A673 (cell line): ENCODE results near the gene STIM1. TPM values are rescaled to one million over a fixed set of nuclear protein-coding genes. Genes with fewer than 3 reads are reported as not detected.
"Not testable (repeated sequence)": the region's sequence is repeated elsewhere in the genome, so short reads cannot be mapped to it uniquely, and the experiment has no call there.

ENCODE experiments used
- BruUV-seq: library from RNA; stranded (reverse); fragments of 400-500 nt; replicated peaks from 2 replicates; lab custom pipeline; 2021; lab: Mats Ljungman, UMichigan
- CTCF ChIA-PET: fragments of 300-600 bp; sonication (Branson Sonifier 250); formaldehyde crosslinking; loops from one replicate; lab custom pipeline; 2022; ENCODE audit warnings: antibody characterized with exemption; lab: Charles Lee
- POLR2A ChIA-PET: fragments of 300-600 bp; sonication (Branson Sonifier 250); formaldehyde crosslinking; loops from one replicate; lab custom pipeline; 2022; ENCODE audit warnings: antibody characterized with exemption; ENCODE audit not compliant: low non-redundant PET; lab: Charles Lee
- DNase-seq: peaks from one replicate; pipeline ENCODE4 v3.0.0-alpha.2; 2015; ENCODE audit warnings: low spot score
- H3K27ac ChIP-seq: fragments of 200-600 bp; sonication (generic); 2 replicates; pipeline ENCODE4 v1.5.1; 2016; ENCODE audit warnings: mixed run types, low read depth, mild to moderate bottlenecking, mixed read lengths, antibody characterized with exemption, low read length; ENCODE audit not compliant: poor library complexity, severe bottlenecking
- H3K27me3 ChIP-seq: fragments of 200-600 bp; sonication (generic); replicated peaks from 2 replicates; pipeline ENCODE4 v1.6.1; 2017; ENCODE audit warnings: mixed run types, low read depth, mild to moderate bottlenecking, mixed read lengths, antibody characterized with exemption, low read length; ENCODE audit not compliant: insufficient read depth, poor library complexity
- H3K36me3 ChIP-seq: fragments of 200-600 bp; sonication (generic); 2 replicates; pipeline ENCODE4 v1.6.1; 2016; ENCODE audit warnings: mixed run types, mild to moderate bottlenecking, mixed read lengths, antibody characterized with exemption, low read length; ENCODE audit not compliant: insufficient read depth, poor library complexity, severe bottlenecking
- H3K4me1 ChIP-seq: fragments of 200-600 bp; sonication (generic); 2 replicates; pipeline ENCODE4 v1.6.1; 2017; ENCODE audit warnings: mixed run types, mild to moderate bottlenecking, mixed read lengths, antibody characterized with exemption, low read length; ENCODE audit not compliant: insufficient read depth, poor library complexity, severe bottlenecking
- H3K4me3 ChIP-seq: fragments of 200-600 bp; sonication (generic); 2 replicates; pipeline ENCODE4 v1.5.1; 2016; ENCODE audit warnings: low read depth, mixed run types, mild to moderate bottlenecking, mixed read lengths, low read length; ENCODE audit not compliant: poor library complexity, severe bottlenecking
- H3K9me3 ChIP-seq: fragments of 200-600 bp; sonication (generic); 2 replicates; pipeline ENCODE4 v1.6.1; 2016; ENCODE audit warnings: mixed run types, low read depth, mild to moderate bottlenecking, mixed read lengths, antibody characterized with exemption, low read length; ENCODE audit not compliant: poor library complexity, severe bottlenecking
- EZH2 ChIP-seq: fragments of 200-600 bp; sonication (generic); IDR thresholded peaks from 2 replicates; pipeline ENCODE4 v1.6.1; 2017; ENCODE audit warnings: borderline replicate concordance, low read depth, mild to moderate bottlenecking, mixed read lengths, antibody characterized with exemption, low read length; ENCODE audit not compliant: poor library complexity, severe bottlenecking
- intact Hi-C: fragments of 100-400 bp; cut with micrococcal nuclease; formaldehyde crosslinking; loops from one replicate; pipeline ENCODE4 v1.10.0; 2022; ENCODE audit not compliant: unreplicated experiment
- total RNA-seq: library from RNA; stranded (reverse); gene quantifications from 2 replicates; pipeline ENCODE4 v1.2.3, GENCODE V29; 2021
- TF ChIP-seq, protein P1 (sequence below): fragments of 300-800, 200-600 bp; sonication (generic); conservative IDR thresholded peaks from 2 replicates; pipeline ENCODE4 v1.5.1; 2017; ENCODE audit warnings: low read depth, mild to moderate bottlenecking, antibody characterized with exemption, low read length, moderate library complexity, mixed read lengths

The STIM1 gene
- total RNA-seq, 1 experiment from 2014 or later, result 14.2 TPM

DNA sequence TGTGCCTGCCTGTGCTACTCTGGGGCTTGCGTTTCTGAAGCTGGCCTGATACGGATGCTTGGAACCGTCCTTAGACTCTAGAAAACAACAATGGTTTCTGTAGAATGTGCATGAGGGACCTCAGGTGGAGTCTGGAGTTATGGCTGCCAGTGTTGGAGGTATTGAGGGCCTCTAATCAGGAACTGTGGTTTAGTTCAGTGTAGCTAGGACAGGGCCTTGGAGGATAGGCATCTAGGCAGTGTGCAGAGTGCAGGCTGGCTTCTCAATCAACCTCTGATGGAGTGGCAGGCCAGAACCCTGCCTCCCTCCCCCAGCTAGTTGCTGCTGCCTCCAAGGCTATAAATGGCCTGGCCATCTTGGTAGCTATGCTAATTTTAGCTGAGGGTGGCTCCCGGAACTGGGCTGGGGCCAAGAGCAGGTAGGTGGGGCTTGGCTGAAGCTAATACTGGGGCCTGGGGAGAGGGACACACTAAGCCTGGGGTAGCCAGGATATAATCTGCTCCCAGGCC, 4.0 kb downstream of the STIM1 start:
- no TSS peak for BruUV-seq
- intact Hi-C loops, result no loop called here
- ChIA-PET CTCF (no interaction called here), POLR2A (no interaction called here)
- Histone ChIP-seq H3K4me1 (peaks cover 18% of the 10 kb centered on the region), H3K9me3 (no peaks in the 10 kb centered on the region), H3K36me3 (no peaks in the 10 kb centered on the region), H3K27me3 (no peaks in the 10 kb centered on the region), H3K4me3 (no peak overlapping the region), H3K27ac (no peak overlapping the region)
- DNase-seq, result no peak
- TF ChIP-seq EZH2, result no peak
- TF ChIP-seq, protein P1, sequence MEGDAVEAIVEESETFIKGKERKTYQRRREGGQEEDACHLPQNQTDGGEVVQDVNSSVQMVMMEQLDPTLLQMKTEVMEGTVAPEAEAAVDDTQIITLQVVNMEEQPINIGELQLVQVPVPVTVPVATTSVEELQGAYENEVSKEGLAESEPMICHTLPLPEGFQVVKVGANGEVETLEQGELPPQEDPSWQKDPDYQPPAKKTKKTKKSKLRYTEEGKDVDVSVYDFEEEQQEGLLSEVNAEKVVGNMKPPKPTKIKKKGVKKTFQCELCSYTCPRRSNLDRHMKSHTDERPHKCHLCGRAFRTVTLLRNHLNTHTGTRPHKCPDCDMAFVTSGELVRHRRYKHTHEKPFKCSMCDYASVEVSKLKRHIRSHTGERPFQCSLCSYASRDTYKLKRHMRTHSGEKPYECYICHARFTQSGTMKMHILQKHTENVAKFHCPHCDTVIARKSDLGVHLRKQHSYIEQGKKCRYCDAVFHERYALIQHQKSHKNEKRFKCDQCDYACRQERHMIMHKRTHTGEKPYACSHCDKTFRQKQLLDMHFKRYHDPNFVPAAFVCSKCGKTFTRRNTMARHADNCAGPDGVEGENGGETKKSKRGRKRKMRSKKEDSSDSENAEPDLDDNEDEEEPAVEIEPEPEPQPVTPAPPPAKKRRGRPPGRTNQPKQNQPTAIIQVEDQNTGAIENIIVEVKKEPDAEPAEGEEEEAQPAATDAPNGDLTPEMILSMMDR, result no peak

DNA sequence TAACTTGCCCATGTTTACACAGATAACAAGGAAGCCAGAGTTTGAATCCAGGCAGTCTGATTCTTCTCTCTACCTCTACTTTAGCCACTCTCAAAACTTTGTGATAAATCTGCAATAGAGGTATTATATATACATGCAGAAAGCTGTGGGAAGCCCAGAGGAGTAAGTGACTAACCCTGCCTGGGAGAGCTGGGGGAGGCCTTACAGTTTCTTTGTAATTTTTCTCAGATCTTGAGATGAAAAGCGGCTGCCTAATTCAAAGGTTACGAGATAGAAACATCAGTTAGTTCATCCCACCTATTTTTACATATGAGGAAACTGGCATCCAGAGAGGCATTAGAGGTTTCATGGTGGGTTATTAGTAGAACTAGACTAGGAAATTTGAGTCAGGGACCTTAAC, 4.9 kb downstream of the STIM1 start:
- no peaks in the 10 kb centered on the region for H3K9me3 ChIP-seq
- CTCF ChIA-PET, result no interaction called here

DNA sequence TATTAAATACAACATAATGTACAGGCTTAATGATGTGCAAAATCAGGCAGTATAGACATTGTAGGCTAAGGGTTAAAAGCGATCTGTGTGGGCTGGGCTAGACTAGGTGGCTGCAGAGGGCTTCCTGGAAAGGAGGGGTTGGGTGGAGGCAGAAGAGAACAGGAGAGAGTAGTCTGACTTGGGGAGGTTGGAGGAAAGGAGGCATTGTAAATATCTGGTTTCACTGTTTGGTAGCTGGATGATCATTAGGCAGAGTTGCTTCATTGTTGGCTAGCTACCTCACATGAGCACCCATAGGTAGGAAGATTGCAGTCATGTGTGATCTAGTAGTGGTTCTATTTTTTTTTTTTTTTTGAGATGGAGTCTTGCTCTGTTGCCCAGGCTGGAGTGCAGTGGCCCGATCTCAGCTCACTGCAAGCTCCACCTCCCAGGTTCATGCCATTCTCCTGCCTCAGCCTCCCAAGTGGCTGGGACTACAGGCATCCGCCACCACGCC, 5.5 kb downstream of the STIM1 start:
- CTCF ChIA-PET, intact Hi-C loops, H3K27me3 ChIP-seq, POLR2A ChIA-PET, BruUV-seq, H3K36me3 ChIP-seq, H3K9me3 ChIP-seq, H3K27ac ChIP-seq, H3K4me3 ChIP-seq, DNase-seq: not testable (repeated sequence)
- H3K4me1 ChIP-seq, result peaks cover 15% of the 10 kb centered on the region

More for the DNA sequence above, 4.9 kb downstream of the STIM1 start:
- BruUV-seq, result no TSS peak
- intact Hi-C loops, result no loop called here
- H3K36me3 ChIP-seq, result no peaks in the 10 kb centered on the region
- POLR2A ChIA-PET, result no interaction called here
- DNase-seq, result no peak
- no peak overlapping the region for H3K4me3 ChIP-seq
- no peaks in the 10 kb centered on the region for H3K27me3 ChIP-seq
- TF ChIP-seq EZH2, result no peak
- TF ChIP-seq, protein P1, result no peak
- peaks cover 15% of the 10 kb centered on the region for H3K4me1 ChIP-seq
- no peak overlapping the region for H3K27ac ChIP-seq

DNA sequence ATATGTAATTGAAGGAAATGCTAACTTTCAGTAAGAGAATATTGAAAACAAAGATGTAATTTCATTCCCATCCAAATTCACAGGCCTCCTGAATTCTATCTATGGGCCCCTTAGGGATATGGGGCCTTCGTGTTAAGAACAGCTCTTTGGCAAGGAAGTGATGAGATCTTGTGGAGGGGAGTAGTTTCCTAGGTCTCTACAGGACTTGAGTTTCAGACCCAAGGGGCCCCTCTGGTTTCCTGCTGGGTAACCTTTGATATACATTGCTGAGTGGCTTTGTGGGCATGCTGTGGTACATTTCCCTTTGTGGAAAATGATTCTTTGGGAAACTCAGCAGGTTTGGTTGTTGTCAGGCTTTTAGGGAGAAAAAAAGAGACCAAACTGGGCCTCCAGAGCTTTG, 6.2 kb downstream of the STIM1 start:
- no peaks in the 10 kb centered on the region for H3K27me3 ChIP-seq
- ChIA-PET CTCF (no interaction called here), POLR2A (no interaction called here)
- no peaks in the 10 kb centered on the region for H3K36me3 ChIP-seq
- no peak for DNase-seq
- H3K4me3 ChIP-seq, result no peak overlapping the region
- no TSS peak for BruUV-seq
- H3K27ac ChIP-seq, result no peak overlapping the region
- intact Hi-C loops, result no loop called here
- H3K9me3 ChIP-seq, result no peaks in the 10 kb centered on the region
- H3K4me1 ChIP-seq, result peaks cover 10% of the 10 kb centered on the region
- TF ChIP-seq, protein P1, result no peak
- no peak for TF ChIP-seq EZH2
